Prostate gland (tissue), 2 donors: ENCODE data around the gene ERG. TPM values are rescaled to one million over a fixed set of nuclear protein-coding genes. Genes with fewer than 3 reads are reported as not detected.

Source experiments
- DNase-seq: peaks from one replicate; pipeline ENCODE4 v3.0.0-alpha.2; 2019; ENCODE audit warnings: low spot score
- H3K27ac ChIP-seq, 2 donors: fragments of 200-600 bp; sonication (generic); 2 replicates each; pipeline ENCODE4 v1.5.1; 2017 to 2019
- H3K27me3 ChIP-seq: fragments of 200-600 bp; sonication (generic); replicated peaks from 2 replicates; pipeline ENCODE4 v1.5.1; 2019; ENCODE audit not compliant: insufficient read depth
- H3K36me3 ChIP-seq, 2 donors: fragments of 200-600 bp; sonication (generic); 1 replicate in 1 of 2; 2 replicates in 1 of 2; pipeline versions ENCODE4 v1.5.1 to v1.8.1; 2017 to 2019
- H3K4me1 ChIP-seq: fragments of 200-600 bp; sonication (generic); replicated peaks from 2 replicates; pipeline ENCODE4 v1.5.1; 2019
- H3K4me3 ChIP-seq, 2 donors: fragments of 200-600 bp; sonication (generic); 2 replicates each; pipeline ENCODE4 v1.5.1; 2017 to 2019
- H3K9me3 ChIP-seq: fragments of 200-600 bp; sonication (generic); 2 replicates; pipeline ENCODE4 v1.5.1; 2017
- CTCF ChIP-seq, 4 experiments: fragments of 200-600 bp in 2 of 4; fragments of 450-650 bp in 2 of 4; sonication (generic) in 2 of 4; IDR thresholded peaks; 1 replicate in 3 of 4; 2 replicates in 1 of 4; pipeline ENCODE4 v1.5.1; 2016 to 2019; ENCODE audit warnings: antibody characterized with exemption in 4 of 4, mild to moderate bottlenecking in 2 of 4, moderate library complexity in 2 of 4
- POLR2A ChIP-seq: fragments of 450-650 bp; IDR thresholded peaks from one replicate; pipeline ENCODE4 v1.6.1; 2016; ENCODE audit warnings: antibody characterized with exemption, mild to moderate bottlenecking
- POLR2AphosphoS5 ChIP-seq: sonication (generic); formaldehyde crosslinking; IDR thresholded peaks from one replicate; pipeline ENCODE4 v1.6.1; 2017; ENCODE audit warnings: antibody characterized with exemption
- WGBS: methylation state at CpG from one replicate; pipeline ENCODE4 v1.1.5; 2018; 5-methylcytosine and 5-hydroxymethylcytosine counted together
- intact Hi-C: fragments of 100-400 bp; cut with DNase I; formaldehyde crosslinking; loops from one replicate; pipeline ENCODE4 v1.14.2; 2022
- total RNA-seq, 2 donors: library from RNA; depleted of rRNA; stranded (reverse); fragments of >200 nt; gene quantifications; one replicate each; pipeline ENCODE4 v1.1.0, GENCODE V29; 2016

Gene ERG
- total RNA-seq, 2 donors from 2014 or later, result 2.6 to 11.2 TPM

- TF ChIP-seq CTCF (IDR thresholded peaks at IDR 0.05) (no peak), POLR2A (no peak), POLR2AphosphoS5 (no peak)
- Histone ChIP-seq H3K27me3 (no peaks in the 10 kb centered on the region), H3K36me3 (no peaks in the 10 kb centered on the region), H3K4me1 (no peaks in the 10 kb centered on the region), H3K9me3 (no peaks in the 10 kb centered on the region), H3K4me3 (no peak overlapping the region), H3K27ac (no peak overlapping the region)
- no peak for DNase-seq
- intact Hi-C loops, result no loop called here
- WGBS, result 98% methylated on average over 5 of the region's 5 CpGs
Measured at GRCh38 chr21:38417726-38418125, 80.6 kb downstream of the ERG start.

- Histone ChIP-seq H3K4me3 (no peak overlapping the region), H3K4me1 (no peaks in the 10 kb centered on the region), H3K27ac (no peak overlapping the region), H3K9me3 (no peaks in the 10 kb centered on the region), H3K27me3 (no peaks in the 10 kb centered on the region), H3K36me3 (no peaks in the 10 kb centered on the region)
- TF ChIP-seq CTCF (IDR thresholded peaks at IDR 0.05) (no peak), POLR2AphosphoS5 (no peak), POLR2A (no peak)
- WGBS, result 80% methylated on average over 10 of the region's 10 CpGs
- DNase-seq, result no peak
- intact Hi-C loops, result no loop called here
Measured at GRCh38 chr21:38416791-38417190, 81.5 kb downstream of the ERG start.

GRCh38 chr21:38413958-38414548, 84.2 kb downstream of the ERG start:
- H3K36me3 ChIP-seq, result no peaks in the 10 kb centered on the region
- TF ChIP-seq POLR2A (no peak), CTCF (IDR thresholded peaks at IDR 0.05) (no peak), POLR2AphosphoS5 (no peak)
- intact Hi-C loops, result no loop called here
- H3K4me3 ChIP-seq, result no peak overlapping the region
- no peak overlapping the region for H3K27ac ChIP-seq
- WGBS, result 92% methylated on average over 3 of the region's 3 CpGs
- H3K27me3 ChIP-seq, result no peaks in the 10 kb centered on the region
- no peaks in the 10 kb centered on the region for H3K9me3 ChIP-seq
- DNase-seq, result no peak
- no peaks in the 10 kb centered on the region for H3K4me1 ChIP-seq

GRCh38 chr21:38410466-38410865, 87.8 kb downstream of the ERG start:
- 58% methylated on average over 1 of the region's 1 CpG for WGBS

More at GRCh38 chr21:38410466-38410865, 87.8 kb downstream of the ERG start:
- H3K9me3 ChIP-seq, result no peaks in the 10 kb centered on the region
- no peaks in the 10 kb centered on the region for H3K27me3 ChIP-seq
- intact Hi-C loops, result no loop called here
- no peak overlapping the region for H3K4me3 ChIP-seq
- no peaks in the 10 kb centered on the region for H3K4me1 ChIP-seq
- H3K27ac ChIP-seq, result no peak overlapping the region
- TF ChIP-seq POLR2AphosphoS5, result no peak
- TF ChIP-seq CTCF (IDR thresholded peaks at IDR 0.05), result no peak
- no peak for TF ChIP-seq POLR2A
- DNase-seq, result no peak
- no peaks in the 10 kb centered on the region for H3K36me3 ChIP-seq
